ENCODE measurements around the gene CPVL. TPM values are rescaled to one million over a fixed set of nuclear protein-coding genes. Genes with fewer than 3 reads are reported as not detected.

Gene CPVL
- total RNA-seq, 1 experiment from 2014 or later = 26.9 TPM

GRCh38 chr7:29139191-29139590 is 7.1 kb downstream of the CPVL start:
- H3K56ac ChIP-seq (ENCODE audit: insufficient read length, low read depth, low read length) = no peak overlapping the region
- no peak for DNase-seq
- H3K9me3 Mint-ChIP-seq = peaks cover 7% of the 10 kb centered on the region in 2 experiments; a peak in 4 of 5 replicates
- H2BK12ac ChIP-seq (ENCODE audit: insufficient read length, low read depth, low read length) = no peak overlapping the region
- H3K27me3 ChIP-seq (ENCODE audit: insufficient read depth, low read length) = no peaks in the 10 kb centered on the region
- H3K79me2 ChIP-seq (ENCODE audit: insufficient read depth, low read length) = no peaks in the 10 kb centered on the region; the same call in 1 of the 2 replicates
- H3K27ac ChIP-seq (ENCODE audit: insufficient read length, low read depth, low read length) = no peak overlapping the region
- no peaks in the 10 kb centered on the region for H3K9me3 ChIP-seq (ENCODE audit: control insufficient read depth, low read depth, low read length)
- no peak overlapping the region for H2AFZ ChIP-seq (ENCODE audit: low read length)
- H2AK5ac ChIP-seq (ENCODE audit: insufficient read length, low read length) = no peak overlapping the region
- no peak overlapping the region for H3K23ac ChIP-seq (ENCODE audit: insufficient read length, low read depth, low read length)
- no peak overlapping the region for H3T11ph ChIP-seq (ENCODE audit: low read length)
- H3K79me1 ChIP-seq (ENCODE audit: insufficient read depth, low read depth, low read length, poor library complexity, severe bottlenecking) = no peaks in the 10 kb centered on the region
- no peak overlapping the region for H3K14ac ChIP-seq (ENCODE audit: insufficient read depth, low read length)
- no peaks in the 10 kb centered on the region for H4K20me1 ChIP-seq (ENCODE audit: control insufficient read depth, insufficient read depth, insufficient read length)
- H3K4me1 ChIP-seq (ENCODE audit: insufficient read depth, low read length) = no peaks in the 10 kb centered on the region
- H2BK120ac ChIP-seq (ENCODE audit: low read depth, low read length, poor library complexity, severe bottlenecking) = no peak overlapping the region
- H3K4me2 ChIP-seq (ENCODE audit: insufficient read depth, insufficient read length, low read length) = no peak overlapping the region
- no peak overlapping the region for H3K4ac ChIP-seq (ENCODE audit: low read depth, low read length)
- no peak overlapping the region for H2BK5ac ChIP-seq (ENCODE audit: insufficient read length, low read length)
- no peak overlapping the region for H2BK15ac ChIP-seq (ENCODE audit: low read depth, low read length)
- H3K27me3 Mint-ChIP-seq (ENCODE audit: low read depth) = peaks cover 4% of the 10 kb centered on the region
- no peak overlapping the region for H3K9ac ChIP-seq (ENCODE audit: extremely low read depth, insufficient read length, low read length)
- H3K4me1 Mint-ChIP-seq = peaks cover 0 to 3% of the 10 kb centered on the region in 2 experiments; a peak in 2 of 4 replicates
- H3K18ac ChIP-seq (ENCODE audit: insufficient read length, low read depth, low read length) = no peak overlapping the region
- H2BK20ac ChIP-seq (ENCODE audit: low read depth, low read length, poor library complexity, severe bottlenecking) = no peak overlapping the region
- peaks cover 0 to 10% (median 0%) of the 10 kb centered on the region in 3 experiments; a peak in 2 of 7 replicates for H3K36me3 Mint-ChIP-seq (ENCODE audit: insufficient read depth in 1 of 3, low read depth in 3 of 3)
- WGBS (ENCODE audit: extremely low coverage, insufficient read length, low lambda C conversion rate) = no CpG with 5 or more reads among the region's 2 CpGs
- no peak overlapping the region for H4K91ac ChIP-seq (ENCODE audit: insufficient read length, low read depth, low read length)
- no peaks in the 10 kb centered on the region for H3K23me2 ChIP-seq (ENCODE audit: insufficient read length, low read depth, low read length, poor library complexity, severe bottlenecking)
- no peak overlapping the region for H4K8ac ChIP-seq (replicated peaks; ENCODE audit: insufficient read length, low read depth, low read length)
- H3K27ac Mint-ChIP-seq = no peak overlapping the region
- no peak overlapping the region for H4K5ac ChIP-seq (ENCODE audit: insufficient read length, low read depth, low read length)
- no peak for TF ChIP-seq CTCF (conservative IDR thresholded peaks at IDR 0.05)
- no peak overlapping the region for H3K4me3 Mint-ChIP-seq

Measured in H9 (cell line).